HG03469 (cell line): ENCODE data around the gene BRS3.
A peak's percentile ranks its signal among the peaks of the same experiment; 100 is the strongest.

ENCODE experiments used
- ATAC-seq: cut with Tn5 transposase; IDR thresholded peaks from one replicate; pipeline ENCODE4 v1.9.1; 2021; ENCODE audit warnings: mild to moderate bottlenecking, moderate library complexity, moderate number of reproducible peaks; ENCODE audit not compliant: unreplicated experiment

Gene BRS3

GRCh38 chrX:136493011-136493410 lies 5.3 kb downstream of the BRS3 start:
- no peak for ATAC-seq

GRCh38 chrX:136495043-136495442 lies 7.3 kb downstream of the BRS3 start:
- no peak for ATAC-seq

GRCh38 chrX:136496186-136496763 lies 8.5 kb downstream of the BRS3 start:
- no peak for ATAC-seq

- peak; percentile 58 for ATAC-seq
These were observed 9.2 kb downstream of the BRS3 start for GRCh38 chrX:136496764-136497555.

GRCh38 chrX:136497556-136498052 lies 9.9 kb downstream of the BRS3 start, which contains the start of gene HTATSF1:
HTATSF1 (plus strand) TSS chrX:136497592; CDS start chrX:136497685, 93 bp downstream.
- ATAC-seq, result peak; percentile 9

GRCh38 chrX:136519069-136519468 lies 31.3 kb downstream of the BRS3 start:
- ATAC-seq, result no peak

GRCh38 chrX:136523770-136524169 lies 36.0 kb downstream of the BRS3 start:
- no peak for ATAC-seq

GRCh38 chrX:136525738-136526606 lies 38.2 kb downstream of the BRS3 start:
- ATAC-seq, result peak; percentile 52

GRCh38 chrX:136528645-136529315 lies 41.0 kb downstream of the BRS3 start:
- ATAC-seq, result no peak

GRCh38 chrX:136529795-136530194 lies 42.0 kb downstream of the BRS3 start:
- ATAC-seq, result no peak

GRCh38 chrX:136531951-136532350 lies 44.2 kb downstream of the BRS3 start, which contains the start of gene VGLL1:
VGLL1 (plus strand) TSS chrX:136532215; CDS start chrX:136536021, 3,806 bp downstream.
- no peak for ATAC-seq

- no peak for ATAC-seq
These were observed 46.4 kb downstream of the BRS3 start for GRCh38 chrX:136534131-136534530.

- ATAC-seq, result no peak
These were observed 51.1 kb downstream of the BRS3 start for GRCh38 chrX:136538811-136539210.

- no peak for ATAC-seq
These were observed 52.5 kb downstream of the BRS3 start for GRCh38 chrX:136540226-136540625.

GRCh38 chrX:136541294-136541693 lies 53.5 kb downstream of the BRS3 start:
- no peak for ATAC-seq

GRCh38 chrX:136542281-136542680 lies 54.5 kb downstream of the BRS3 start:
- ATAC-seq, result no peak
